H1 (cell line): ENCODE measurements around the gene ME3. TPM values are rescaled to one million over a fixed set of nuclear protein-coding genes. Genes with fewer than 3 reads are reported as not detected.

Source experiments
- CTCF ChIA-PET: fragments of 300-600 bp; sonication (Branson Sonifier 250); formaldehyde crosslinking; loops from one replicate; lab custom pipeline; 2021; ENCODE audit not compliant: partially characterized antibody; lab: Charles Lee
- POLR2A ChIA-PET: fragments of 300-600 bp; sonication (Branson Sonifier 250); formaldehyde crosslinking; loops from one replicate; lab custom pipeline; 2021; ENCODE audit warnings: inconsistent platforms; ENCODE audit not compliant: partially characterized antibody; lab: Charles Lee
- DNase-seq, 2 experiments: peaks; one replicate each; pipeline versions ENCODE4 v3.0.0 to v3.0.0-alpha.2; 2010 to 2022; ENCODE audit warnings: low spot score in 2 of 2, low read depth in 1 of 2, mixed read lengths in 1 of 2
- FAIRE-seq: peaks from 2 replicates; lab custom pipeline; 2011; peaks lifted over from hg19 to GRCh38; lab: Jason Lieb, UNC
- H2AFZ ChIP-seq: 2 replicates; pipeline ENCODE4 v1.8.1; 2012; ENCODE audit warnings: low read length, inconsistent platforms
- H2AK5ac ChIP-seq: 2 replicates; pipeline ENCODE4 v1.6.1; 2013; ENCODE audit warnings: low read depth, low read length
- H2BK120ac ChIP-seq: replicated peaks from 2 replicates; pipeline ENCODE3; 2013; ENCODE audit warnings: low read depth, low read length, inconsistent platforms
- H2BK12ac ChIP-seq: 2 replicates; pipeline ENCODE4 v1.6.1; 2013; ENCODE audit warnings: low read depth, low read length
- H2BK15ac ChIP-seq: 2 replicates; pipeline ENCODE4 v1.6.1; 2013; ENCODE audit warnings: low read length
- H2BK20ac ChIP-seq: 2 replicates; pipeline ENCODE4 v1.6.1; 2013; ENCODE audit warnings: low read length
- H2BK5ac ChIP-seq: 2 replicates; pipeline ENCODE4 v1.6.1; 2013; ENCODE audit warnings: low read depth, low read length
- H3K14ac ChIP-seq: 2 replicates; pipeline ENCODE4 v1.6.1; 2013; ENCODE audit warnings: inconsistent platforms; ENCODE audit not compliant: insufficient read length
- H3K18ac ChIP-seq: 2 replicates; pipeline ENCODE4 v1.6.1; 2013; ENCODE audit warnings: low read length; ENCODE audit errors: extremely low read depth
- H3K23ac ChIP-seq: 2 replicates; pipeline ENCODE4 v1.6.1; 2013; ENCODE audit warnings: inconsistent platforms; ENCODE audit not compliant: insufficient read length
- H3K23me2 ChIP-seq: 2 replicates; pipeline ENCODE4 v1.6.1; 2013; ENCODE audit warnings: low read depth, low read length
- H3K27ac ChIP-seq: 2 replicates; pipeline ENCODE4 v1.6.1; 2011; ENCODE audit warnings: low read depth, low read length, inconsistent platforms
- H3K27me3 ChIP-seq, 4 experiments: replicated peaks in 1 of 4; 1 replicate in 1 of 4; 2 replicates in 3 of 4; pipeline versions ENCODE4 v1.6.1 to v1.8.1; 2011 to 2013; ENCODE audit warnings: low read length in 3 of 4, mild to moderate bottlenecking in 3 of 4, inconsistent platforms in 2 of 4, mixed read lengths in 2 of 4, moderate library complexity in 1 of 4; ENCODE audit not compliant: control insufficient read depth in 3 of 4, insufficient read depth in 3 of 4; ENCODE audit errors: extremely low read depth in 1 of 4
- H3K36me3 ChIP-seq, 4 experiments: 2 replicates each; pipeline versions ENCODE4 v1.6.1 to v1.8.1; 2011 to 2013; ENCODE audit warnings: mild to moderate bottlenecking in 4 of 4, low read length in 3 of 4, moderate library complexity in 2 of 4, control low read depth in 1 of 4, inconsistent platforms in 1 of 4; ENCODE audit not compliant: insufficient read depth in 4 of 4, control insufficient read depth in 2 of 4
- H3K4ac ChIP-seq: replicated peaks from 2 replicates; pipeline ENCODE3; 2013; ENCODE audit warnings: low read length, low read depth, mixed read lengths, inconsistent platforms; ENCODE audit not compliant: insufficient read length
- H3K4me1 ChIP-seq, 4 experiments: replicated peaks in 1 of 4; 1 replicate in 1 of 4; 2 replicates in 3 of 4; pipeline versions ENCODE4 v1.6.1 to v1.8.1; 2011 to 2013; ENCODE audit warnings: low read length in 3 of 4, inconsistent platforms in 2 of 4, mixed read lengths in 1 of 4; ENCODE audit not compliant: insufficient read depth in 4 of 4, control insufficient read depth in 3 of 4
- H3K4me2 ChIP-seq, 2 experiments: 2 replicates each; pipeline versions ENCODE4 v1.6.1 to v1.8.1; 2011 to 2013; ENCODE audit warnings: low read depth in 2 of 2, low read length in 2 of 2, control low read depth in 1 of 2, inconsistent platforms in 1 of 2, mild to moderate bottlenecking in 1 of 2; ENCODE audit not compliant: insufficient read depth in 1 of 2
- H3K4me3 ChIP-seq, 4 experiments: fragments of 200-600, 300-600 bp in 1 of 4; sonication (generic), shearing (Covaris generic), sonication (Bioruptor Twin) in 1 of 4; 2 replicates each; pipeline versions ENCODE4 v1.5.1 to v1.8.1; 2011 to 2016; ENCODE audit warnings: low read length in 4 of 4, low read depth in 3 of 4, control low read depth in 2 of 4, inconsistent platforms in 2 of 4, mild to moderate bottlenecking in 2 of 4, mixed read lengths in 1 of 4, moderate library complexity in 1 of 4; ENCODE audit not compliant: insufficient read depth in 2 of 4; ENCODE audit errors: extremely low read depth in 1 of 4
- H3K56ac ChIP-seq: replicated peaks from 2 replicates; pipeline ENCODE3; 2013; ENCODE audit warnings: low read depth, mild to moderate bottlenecking, mixed read lengths, low read length, inconsistent platforms; ENCODE audit not compliant: insufficient read length
- H3K79me1 ChIP-seq: 2 replicates; pipeline ENCODE4 v1.6.1; 2013; ENCODE audit warnings: low read depth, low read length, control low read depth
- H3K79me2 ChIP-seq, 2 experiments: 2 replicates each; pipeline versions ENCODE4 v1.6.1 to v1.8.1; 2012 to 2013; ENCODE audit warnings: low read length in 2 of 2, mild to moderate bottlenecking in 2 of 2, inconsistent platforms in 1 of 2; ENCODE audit not compliant: insufficient read depth in 2 of 2, control insufficient read depth in 1 of 2
- H3K9ac ChIP-seq, 4 experiments: replicated peaks in 1 of 4; 1 replicate in 1 of 4; 2 replicates in 3 of 4; pipeline versions ENCODE4 v1.6.1 to v1.8.1; 2011 to 2013; ENCODE audit warnings: low read depth in 3 of 4, low read length in 3 of 4, control low read depth in 2 of 4, mild to moderate bottlenecking in 2 of 4, moderate library complexity in 2 of 4, inconsistent platforms in 1 of 4; ENCODE audit errors: extremely low read depth in 1 of 4
- H3K9me3 ChIP-seq, 2 experiments: 2 replicates each; pipeline versions ENCODE4 v1.6.1 to v1.8.1; 2012 to 2013; ENCODE audit warnings: mild to moderate bottlenecking in 2 of 2, moderate library complexity in 2 of 2, control low read depth in 1 of 2, inconsistent platforms in 1 of 2, low read depth in 1 of 2, low read length in 1 of 2, mixed read lengths in 1 of 2; ENCODE audit not compliant: insufficient read depth in 2 of 2
- H4K20me1 ChIP-seq, 2 experiments: replicated peaks in 1 of 2; 2 replicates each; pipeline versions ENCODE3 to v1.8.1; 2011 to 2013; ENCODE audit warnings: inconsistent platforms in 2 of 2, low read length in 2 of 2, mild to moderate bottlenecking in 1 of 2; ENCODE audit not compliant: insufficient read depth in 2 of 2, control insufficient read depth in 1 of 2
- H4K5ac ChIP-seq: 2 replicates; pipeline ENCODE4 v1.6.1; 2013; ENCODE audit warnings: low read length, low read depth, mixed read lengths, inconsistent platforms; ENCODE audit not compliant: insufficient read length
- H4K8ac ChIP-seq: 2 replicates; pipeline ENCODE4 v1.8.0; 2013; ENCODE audit warnings: mild to moderate bottlenecking, moderate library complexity, low read length, inconsistent platforms; ENCODE audit not compliant: insufficient read depth; ENCODE audit errors: extremely low read depth
- H4K91ac ChIP-seq: replicated peaks from 2 replicates; pipeline ENCODE3; 2013; ENCODE audit warnings: low read length, mixed read lengths, inconsistent platforms; ENCODE audit not compliant: insufficient read length
- CBX5 ChIP-seq: fragments of 300-800, 300-1000 bp; sonication (generic); IDR thresholded peaks from 2 replicates; pipeline ENCODE4 v1.7.1; 2016; ENCODE audit warnings: antibody characterized with exemption, low read length, low read depth
- CBX8 ChIP-seq: fragments of 300-800, 300-1000 bp; sonication (generic); IDR thresholded peaks from 2 replicates; pipeline ENCODE4 v1.7.1; 2016; ENCODE audit warnings: low read depth, low read length, borderline replicate concordance
- EGR1 ChIP-seq: IDR thresholded peaks from 2 replicates; pipeline ENCODE4 v1.6.1; 2011; ENCODE audit warnings: low read depth, low read length, borderline replicate concordance
- EP300 ChIP-seq, 2 experiments: IDR thresholded peaks; 1 replicate in 1 of 2; 2 replicates in 1 of 2; pipeline ENCODE4 v1.6.1; 2011 to 2012; ENCODE audit warnings: low read depth in 2 of 2, low read length in 2 of 2, mild to moderate bottlenecking in 2 of 2, borderline replicate concordance in 1 of 2, inconsistent platforms in 1 of 2, moderate library complexity in 1 of 2
- GABPA ChIP-seq: IDR thresholded peaks from 2 replicates; pipeline ENCODE4 v1.6.1; 2011; ENCODE audit warnings: mild to moderate bottlenecking, low read length, moderate library complexity, borderline replicate concordance; ENCODE audit not compliant: insufficient read depth
- GTF2F1 ChIP-seq: IDR thresholded peaks from 2 replicates; pipeline ENCODE4 v1.6.1; 2012; ENCODE audit warnings: low read depth, low read length, improper control_type of control experiment, borderline replicate concordance
- HDAC2 ChIP-seq, 2 experiments: fragments of 300-600 bp in 1 of 2; sonication (generic) in 1 of 2; IDR thresholded peaks; 2 replicates each; pipeline ENCODE4 v1.6.1; 2011 to 2012; ENCODE audit warnings: low read depth in 2 of 2, low read length in 2 of 2, mild to moderate bottlenecking in 2 of 2, moderate library complexity in 2 of 2, borderline replicate concordance in 1 of 2, inconsistent platforms in 1 of 2
- KDM1A ChIP-seq: fragments of 200-600, 300-600 bp; sonication (generic); IDR thresholded peaks from 2 replicates; pipeline ENCODE4 v1.7.1; 2016; ENCODE audit warnings: mild to moderate bottlenecking, low read length, borderline replicate concordance
- NANOG ChIP-seq: IDR thresholded peaks from 2 replicates; pipeline ENCODE4 v1.6.1; 2011; ENCODE audit warnings: low read length, low read depth, mild to moderate bottlenecking, inconsistent platforms; ENCODE audit not compliant: insufficient read depth, poor library complexity, severe bottlenecking
- NRF1 ChIP-seq: IDR thresholded peaks from 2 replicates; pipeline ENCODE4 v1.6.1; 2011; ENCODE audit warnings: mild to moderate bottlenecking, low read depth, low read length, improper control_type of control experiment
- POLR2A ChIP-seq, 2 experiments: IDR thresholded peaks; 1 replicate in 1 of 2; 2 replicates in 1 of 2; pipeline ENCODE4 v1.6.1; 2011; ENCODE audit warnings: low read depth in 2 of 2, low read length in 2 of 2, mild to moderate bottlenecking in 2 of 2; ENCODE audit errors: control extremely low read depth in 1 of 2
- SIRT6 ChIP-seq: IDR thresholded peaks from one replicate; pipeline ENCODE4 v1.7.1; 2012; ENCODE audit warnings: low read length, inconsistent platforms
- SP2 ChIP-seq: IDR thresholded peaks from 2 replicates; pipeline ENCODE4 v1.6.1; 2012; ENCODE audit warnings: mild to moderate bottlenecking, low read length, inconsistent platforms
- YY1 ChIP-seq: IDR thresholded peaks from 2 replicates; pipeline ENCODE4 v1.6.1; 2011; ENCODE audit warnings: low read depth, mild to moderate bottlenecking, low read length
- WGBS, 2 experiments: shearing (Covaris generic) in 1 of 2; methylation state at CpG; one replicate each; pipeline versions ENCODE4 v1.1.6 to v1.1.7; 2013 to 2015; ENCODE audit warnings: low lambda C conversion rate in 2 of 2, mixed read lengths in 2 of 2, inconsistent platforms in 1 of 2, low coverage in 1 of 2, missing lambda C conversion rate in 1 of 2; ENCODE audit not compliant: insufficient replicate concordance in 2 of 2, insufficient coverage in 1 of 2, insufficient read length in 1 of 2; ENCODE audit errors: extremely low coverage in 1 of 2, missing lambda C conversion rate in 1 of 2; 5-methylcytosine and 5-hydroxymethylcytosine counted together
- polyA plus RNA-seq, 7 experiments: library from polyadenylated mRNA; depleted of rRNA in 3 of 7; stranded (reverse) in 5 of 7; unstranded in 2 of 7; fragments of >200 nt in 5 of 7; fragments of 200-250 nt in 2 of 7; gene quantifications; 1 replicate in 5 of 7; 2 replicates in 1 of 7; 4 replicates in 1 of 7; pipeline versions ENCODE4 v1.2.1 to v1.2.3, GENCODE V29; 2011 to 2013; ENCODE audit warnings: missing spikeins in 2 of 7, mixed read lengths in 2 of 7
- total RNA-seq: library from RNA; stranded (reverse); fragmentation: NEBNext Ultra II Directional; extraction: Animal tissue kit (Norgen Biotek cat#: 25700); gene quantifications from 2 replicates; pipeline ENCODE4 v1.2.1, GENCODE V29; 2021

Gene ME3
- total and polyA plus RNA-seq, 2 of the 8 experiments (the other 6 are each of a cell fraction or from before 2014, with no cell fraction given) = 1.5 to 2.8 TPM

- Histone ChIP-seq H3K14ac (no peak overlapping the region), H3K79me2 (no peaks in the 10 kb centered on the region), H4K20me1 (no peaks in the 10 kb centered on the region), H4K91ac (no peak overlapping the region), H2AFZ (no peak overlapping the region), H3K23ac (no peak overlapping the region), H3K23me2 (no peaks in the 10 kb centered on the region), H3K4me1 (peaks cover 0 to 3% (median 1%) of the 10 kb centered on the region in 4 experiments; a peak in 2 of 7 replicates), H3K18ac (no peak overlapping the region), H3K36me3 (no peaks in the 10 kb centered on the region), H2BK20ac (no peak overlapping the region), H3K4me3 (no peak overlapping the region), H3K9me3 (no peaks in the 10 kb centered on the region), H3K79me1 (no peaks in the 10 kb centered on the region), H3K56ac (no peak overlapping the region), H2BK120ac (no peak overlapping the region), H3K27me3 (no peaks in the 10 kb centered on the region), H4K8ac (no peak overlapping the region), H2BK5ac (no peak overlapping the region), H3K4me2 (no peak overlapping the region), H2AK5ac (no peak overlapping the region), H2BK15ac (no peak overlapping the region), H3K4ac (no peak overlapping the region), H4K5ac (no peak overlapping the region), H3K27ac (no peak overlapping the region), H2BK12ac (no peak overlapping the region), H3K9ac (no peak overlapping the region)
- CTCF ChIA-PET = interaction anchor here (7.1 kb wide), 1 partner anchor 14 kb away, joined by 54 read pairs; no protein-coding TSS in a partner anchor
- DNase-seq (no peak), FAIRE-seq (no peak)
- POLR2A ChIA-PET = no interaction called here
- 93% methylated on average over 4 of the region's 4 CpGs; no CpG with 5 or more reads in 1 of the 2 experiments for WGBS, 2 experiments
- TF ChIP-seq EP300 (IDR thresholded peaks at IDR 0.05; ENCODE audit: borderline replicate concordance in 1 of 2, low read depth in 2 of 2, low read length in 2 of 2) (no peak), EGR1 (no peak), YY1 (no peak), CBX5 (no peak), GTF2F1 (no peak), CBX8 (no peak), SIRT6 (no peak), GABPA (no peak), KDM1A (no peak), POLR2A (IDR thresholded peaks at IDR 0.05; ENCODE audit: control extremely low read depth in 1 of 2, low read depth in 2 of 2, low read length in 2 of 2) (no peak), SP2 (no peak), HDAC2 (IDR thresholded peaks at IDR 0.05; ENCODE audit: borderline replicate concordance in 1 of 2, low read depth in 2 of 2, low read length in 2 of 2) (no peak), NRF1 (no peak), NANOG (no peak)
These were observed 49.3 kb downstream of the ME3 start for GRCh38 chr11:86623041-86623621.
